BLaER1 treated with 17β-estradiol and CSF1 and Interleukin-3, amounts not matched to agents 10 nM and 100 nM (cell line): ENCODE measurements around the gene CYTH3.

ENCODE experiments used
- H3K27ac ChIP-seq, 11 experiments: shearing (Covaris generic); formaldehyde crosslinking; 2 replicates each; pipeline ENCODE4 v1.8.1; 2022
- H3K27me3 ChIP-seq, 11 experiments: shearing (Covaris generic); formaldehyde crosslinking; 2 replicates each; pipeline ENCODE4 v1.8.1; 2022
- H3K36me3 ChIP-seq, 11 experiments: shearing (Covaris generic); formaldehyde crosslinking; 2 replicates each; pipeline ENCODE4 v1.8.1; 2022
- H3K4me1 ChIP-seq, 10 experiments: shearing (Covaris generic); formaldehyde crosslinking; 2 replicates each; pipeline ENCODE4 v1.8.1; 2022
- H3K4me2 ChIP-seq, 11 experiments: shearing (Covaris generic); formaldehyde crosslinking; 2 replicates each; pipeline ENCODE4 v1.8.1; 2022
- H3K4me3 ChIP-seq, 10 experiments: shearing (Covaris generic); formaldehyde crosslinking; 2 replicates each; pipeline ENCODE4 v1.8.1; 2022
- H3K9ac ChIP-seq, 11 experiments: shearing (Covaris generic); formaldehyde crosslinking; 2 replicates each; pipeline ENCODE4 v1.8.1; 2022
- H3K9me3 ChIP-seq, 11 experiments: shearing (Covaris generic); formaldehyde crosslinking; replicated peaks in 1 of 11; 2 replicates each; pipeline ENCODE4 v1.8.1; 2022
- H4K20me1 ChIP-seq, 11 experiments: shearing (Covaris generic); formaldehyde crosslinking; 2 replicates each; pipeline ENCODE4 v1.8.1; 2022
- Cebpa-rat ChIP-seq, 11 experiments: shearing (Covaris generic); IDR thresholded peaks; 2 replicates each; pipeline ENCODE4 v1.8.1; 2022

The CYTH3 gene

DNA sequence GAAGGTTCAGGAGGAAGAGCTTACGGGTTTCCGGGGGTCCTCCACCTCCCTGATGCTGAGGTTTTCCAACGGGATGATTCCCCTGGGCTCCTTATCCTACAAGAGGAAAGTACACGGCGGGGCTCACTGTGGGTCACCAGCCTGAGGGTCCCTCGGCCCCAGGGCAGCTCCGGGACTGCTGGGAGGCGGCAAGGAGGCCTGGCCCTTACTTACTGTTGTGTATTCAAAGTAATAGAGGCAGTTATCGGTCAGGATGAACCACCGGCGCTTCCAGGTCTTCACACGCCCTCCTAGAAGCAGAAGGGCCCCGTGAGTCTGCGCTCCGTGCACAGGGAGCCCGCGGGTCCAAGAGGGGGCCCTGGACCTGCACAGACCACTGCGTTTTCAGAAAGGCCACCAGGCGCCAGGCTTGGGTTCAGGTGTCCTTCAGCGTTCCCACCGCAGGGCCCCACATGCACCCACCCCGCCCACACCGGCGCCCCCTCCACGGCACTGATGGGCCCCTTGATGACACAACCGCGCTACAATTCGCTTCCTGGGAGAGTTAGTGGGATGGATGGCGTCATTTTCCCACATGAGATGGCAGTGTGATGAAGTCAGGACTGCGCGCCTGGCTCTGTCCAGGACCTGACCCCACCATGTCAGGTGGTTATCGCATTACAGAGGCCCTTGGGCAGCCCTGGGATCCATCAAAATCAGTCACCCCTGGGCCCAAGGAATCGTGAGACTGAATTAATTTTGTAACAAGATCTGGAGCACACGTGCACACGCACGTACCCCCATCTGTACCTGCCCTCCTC is 106.7 kb downstream of the CYTH3 start:
- Histone ChIP-seq H3K9ac (peak overlapping the region in 10 of 11 experiments; percentile 36 to 81 (median 68); a peak in 18 of 22 replicates), H3K27me3 (no peaks in the 10 kb centered on the region), H3K4me3 (peak overlapping the region in 1 of 10 experiments; percentile 51; a peak in 2 of 20 replicates), H3K36me3 (peaks cover 22 to 53% (median 44%) of the 10 kb centered on the region in 11 experiments), H3K27ac (peak overlapping the region in 9 of 11 experiments; percentile 46 to 88 (median 75); a peak in 17 of 22 replicates), H3K4me1 (peaks cover 74 to 100% (median 99%) of the 10 kb centered on the region in 10 experiments), H3K9me3 (no peaks in the 10 kb centered on the region), H4K20me1 (peaks cover 0 to 51% (median 14%) of the 10 kb centered on the region in 11 experiments; a peak in 14 of 22 replicates), H3K4me2 (peak overlapping the region; percentile 85 to 98 (median 91))
- no peak for TF ChIP-seq Cebpa-rat (IDR thresholded peaks at IDR 0.05)

DNA sequence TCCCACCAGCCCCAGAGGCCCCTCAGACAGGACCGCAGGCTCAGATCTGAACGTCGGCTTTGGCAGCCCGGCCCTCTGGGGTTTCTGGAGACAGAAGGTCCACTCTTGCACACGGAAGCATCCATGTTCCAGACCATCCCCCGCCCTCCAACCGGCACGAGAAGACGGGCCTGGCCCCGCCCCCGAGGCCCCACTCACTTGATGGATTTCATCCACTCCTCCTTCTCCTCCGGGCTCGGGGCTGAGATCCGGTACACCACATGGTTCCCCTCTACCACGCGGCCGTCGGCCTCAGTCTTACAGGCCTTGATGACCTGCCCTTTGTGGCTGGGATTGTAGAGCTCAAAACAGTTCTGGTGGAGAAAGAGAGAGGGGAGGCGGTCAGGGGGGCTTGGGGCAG is 107.3 kb downstream of the CYTH3 start:
- Histone ChIP-seq H3K9ac (peak overlapping the region in 9 of 11 experiments; percentile 8 to 81 (median 70); a peak in 19 of 22 replicates), H3K4me3 (peak overlapping the region in 4 of 10 experiments; percentile 15 to 52 (median 36); a peak in 6 of 20 replicates), H3K36me3 (peaks cover 18 to 46% (median 38%) of the 10 kb centered on the region in 11 experiments; a peak in 21 of 22 replicates), H3K27ac (peak overlapping the region in 10 of 11 experiments; percentile 24 to 88 (median 74); a peak in 17 of 22 replicates), H4K20me1 (peaks cover 0 to 58% (median 15%) of the 10 kb centered on the region in 11 experiments; a peak in 15 of 22 replicates), H3K4me2 (peak overlapping the region; percentile 85 to 98 (median 91)), H3K27me3 (no peaks in the 10 kb centered on the region), H3K4me1 (peaks cover 67 to 100% (median 99%) of the 10 kb centered on the region in 10 experiments), H3K9me3 (no peaks in the 10 kb centered on the region)
- no peak for TF ChIP-seq Cebpa-rat (IDR thresholded peaks at IDR 0.05)

GRCh38 chr7:6164491-6164890 is 107.9 kb downstream of the CYTH3 start:
- H3K27me3 ChIP-seq = no peaks in the 10 kb centered on the region
- peak overlapping the region in 5 of 10 experiments; percentile 15 to 52 (median 32); a peak in 9 of 20 replicates for H3K4me3 ChIP-seq
- H3K36me3 ChIP-seq = peaks cover 17 to 44% (median 38%) of the 10 kb centered on the region in 11 experiments; a peak in 21 of 22 replicates
- peaks cover 0 to 64% (median 21%) of the 10 kb centered on the region in 11 experiments; a peak in 16 of 22 replicates for H4K20me1 ChIP-seq
- TF ChIP-seq Cebpa-rat (IDR thresholded peaks at IDR 0.05) = no peak
- H3K4me2 ChIP-seq = peak overlapping the region; percentile 85 to 98 (median 91)
- H3K27ac ChIP-seq = peak overlapping the region in 10 of 11 experiments; percentile 24 to 88 (median 74); a peak in 18 of 22 replicates
- peaks cover 61 to 100% (median 99%) of the 10 kb centered on the region in 10 experiments for H3K4me1 ChIP-seq
- no peaks in the 10 kb centered on the region for H3K9me3 ChIP-seq
- H3K9ac ChIP-seq = peak overlapping the region in 9 of 11 experiments; percentile 8 to 81 (median 70); a peak in 17 of 22 replicates

GRCh38 chr7:6164010-6164409 is 108.4 kb downstream of the CYTH3 start:
- peaks cover 22 to 49% (median 41%) of the 10 kb centered on the region in 11 experiments; a peak in 21 of 22 replicates for H3K36me3 ChIP-seq
- H3K4me1 ChIP-seq = peaks cover 57 to 100% (median 98%) of the 10 kb centered on the region in 10 experiments
- peak overlapping the region in 6 of 11 experiments; percentile 13 to 81 (median 75); a peak in 9 of 22 replicates for H3K9ac ChIP-seq
- H3K27ac ChIP-seq = peak overlapping the region in 6 of 11 experiments; percentile 7 to 84 (median 74); a peak in 6 of 22 replicates
- no peak overlapping the region; a peak in 1 of 20 replicates for H3K4me3 ChIP-seq
- no peak for TF ChIP-seq Cebpa-rat (IDR thresholded peaks at IDR 0.05)
- no peaks in the 10 kb centered on the region for H3K27me3 ChIP-seq
- peaks cover 0 to 68% (median 26%) of the 10 kb centered on the region in 11 experiments; a peak in 16 of 22 replicates for H4K20me1 ChIP-seq
- no peaks in the 10 kb centered on the region for H3K9me3 ChIP-seq
- H3K4me2 ChIP-seq = peak overlapping the region; percentile 85 to 98 (median 91); a peak in 21 of 22 replicates

DNA sequence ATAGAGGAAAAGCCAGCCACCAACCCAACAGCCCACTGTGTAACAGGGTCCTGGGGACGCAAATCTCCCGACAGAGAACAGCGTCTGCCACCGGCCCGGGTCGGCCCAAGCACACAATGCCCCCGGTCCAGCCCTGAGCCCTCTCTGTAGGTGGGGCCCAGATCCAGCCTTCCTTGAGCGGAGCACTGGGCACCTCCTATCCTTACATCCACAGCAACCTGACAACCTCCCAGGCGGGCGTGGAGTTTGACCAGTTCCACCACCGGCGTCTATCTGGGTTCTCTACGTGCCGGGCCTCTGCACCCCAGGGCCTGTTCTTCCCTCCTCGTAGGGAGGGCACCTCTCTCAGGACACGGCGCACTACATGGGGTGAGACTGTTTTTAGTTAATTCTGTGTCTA is 109.0 kb downstream of the CYTH3 start:
- H4K20me1 ChIP-seq = peaks cover 0 to 73% (median 32%) of the 10 kb centered on the region in 11 experiments; a peak in 16 of 22 replicates
- peak overlapping the region in 3 of 11 experiments; percentile 1 to 29 (median 4); a peak in 1 of 22 replicates for H3K27ac ChIP-seq
- H3K9ac ChIP-seq = peak overlapping the region in 5 of 11 experiments; percentile 3 to 77 (median 75); a peak in 6 of 22 replicates
- H3K27me3 ChIP-seq = no peaks in the 10 kb centered on the region
- H3K9me3 ChIP-seq = no peaks in the 10 kb centered on the region
- peak overlapping the region in 10 of 11 experiments; percentile 85 to 98 (median 92); a peak in 19 of 22 replicates for H3K4me2 ChIP-seq
- peaks cover 28 to 54% (median 47%) of the 10 kb centered on the region in 11 experiments; a peak in 21 of 22 replicates for H3K36me3 ChIP-seq
- no peak for TF ChIP-seq Cebpa-rat (IDR thresholded peaks at IDR 0.05)
- peaks cover 50 to 100% (median 95%) of the 10 kb centered on the region in 10 experiments for H3K4me1 ChIP-seq
- no peak overlapping the region for H3K4me3 ChIP-seq

DNA sequence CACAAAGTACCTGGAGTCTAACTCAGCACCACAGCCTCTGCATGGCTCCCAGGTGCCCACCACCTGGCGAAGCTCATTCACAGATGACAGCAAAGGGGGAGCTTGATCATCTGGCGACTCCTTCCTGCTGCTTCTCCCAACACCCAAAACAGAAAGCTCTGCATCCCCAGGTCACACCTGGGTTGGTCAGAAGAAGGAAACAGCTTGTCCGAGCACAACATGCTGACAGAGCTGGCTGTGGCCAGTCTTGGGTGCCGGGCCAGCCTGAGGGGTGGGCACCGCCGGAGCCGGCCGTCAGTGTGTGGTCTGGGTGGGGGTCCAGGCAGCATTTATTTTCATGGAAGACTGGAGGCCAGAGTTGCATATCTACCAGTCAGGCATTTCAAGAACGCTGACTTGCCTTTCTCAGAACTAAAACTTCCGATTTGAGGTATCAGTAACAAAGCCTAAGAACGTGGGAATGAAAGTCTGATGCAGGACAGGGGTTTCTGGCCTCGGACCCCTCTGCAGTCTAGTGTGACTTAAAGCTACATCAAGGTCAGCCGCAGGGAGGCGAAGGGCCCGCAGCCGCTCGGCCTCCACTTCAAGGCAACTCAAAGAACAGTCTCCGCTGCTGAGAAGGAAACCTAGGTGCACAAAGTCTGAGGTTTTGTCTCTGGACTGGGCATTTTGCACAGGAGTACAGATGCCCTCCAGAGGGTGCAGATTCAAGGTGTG is 109.6 kb downstream of the CYTH3 start:
- Histone ChIP-seq H3K27me3 (no peaks in the 10 kb centered on the region), H3K4me2 (peak overlapping the region; percentile 65 to 98 (median 91); a peak in 20 of 22 replicates), H3K9ac (peak overlapping the region in 7 of 11 experiments; percentile 11 to 75 (median 27); a peak in 8 of 22 replicates), H3K4me1 (peaks cover 45 to 100% (median 91%) of the 10 kb centered on the region in 10 experiments), H3K36me3 (peaks cover 34 to 60% (median 53%) of the 10 kb centered on the region in 11 experiments), H3K9me3 (no peaks in the 10 kb centered on the region), H4K20me1 (peaks cover 0 to 75% (median 38%) of the 10 kb centered on the region in 11 experiments; a peak in 17 of 22 replicates), H3K27ac (peak overlapping the region in 5 of 11 experiments; percentile 1 to 36 (median 11); a peak in 3 of 22 replicates), H3K4me3 (no peak overlapping the region)
- no peak for TF ChIP-seq Cebpa-rat (IDR thresholded peaks at IDR 0.05)

- Histone ChIP-seq H3K9me3 (no peaks in the 10 kb centered on the region), H3K4me1 (peaks cover 39 to 98% (median 87%) of the 10 kb centered on the region in 10 experiments), H3K9ac (peak overlapping the region in 9 of 11 experiments; percentile 3 to 75 (median 27); a peak in 12 of 22 replicates), H3K4me3 (no peak overlapping the region), H3K4me2 (peak overlapping the region; percentile 4 to 98 (median 91); a peak in 21 of 22 replicates), H3K27ac (peak overlapping the region in 6 of 11 experiments; percentile 1 to 36 (median 17); a peak in 7 of 22 replicates), H4K20me1 (peaks cover 4 to 75% (median 43%) of the 10 kb centered on the region in 11 experiments; a peak in 17 of 22 replicates), H3K36me3 (peaks cover 39 to 65% (median 58%) of the 10 kb centered on the region in 11 experiments), H3K27me3 (no peaks in the 10 kb centered on the region)
- no peak for TF ChIP-seq Cebpa-rat (IDR thresholded peaks at IDR 0.05)
Observed at GRCh38 chr7:6162331-6162620, 110.1 kb downstream of the CYTH3 start.
